HG03442 (cell line): Measurements from ENCODE around the gene NRXN3.

ENCODE experiments used
- ATAC-seq: cut with Tn5 transposase; IDR thresholded peaks from one replicate; pipeline ENCODE4 v1.9.1; 2021; ENCODE audit warnings: mild to moderate bottlenecking, moderate library complexity; ENCODE audit not compliant: unreplicated experiment

The NRXN3 gene

DNA sequence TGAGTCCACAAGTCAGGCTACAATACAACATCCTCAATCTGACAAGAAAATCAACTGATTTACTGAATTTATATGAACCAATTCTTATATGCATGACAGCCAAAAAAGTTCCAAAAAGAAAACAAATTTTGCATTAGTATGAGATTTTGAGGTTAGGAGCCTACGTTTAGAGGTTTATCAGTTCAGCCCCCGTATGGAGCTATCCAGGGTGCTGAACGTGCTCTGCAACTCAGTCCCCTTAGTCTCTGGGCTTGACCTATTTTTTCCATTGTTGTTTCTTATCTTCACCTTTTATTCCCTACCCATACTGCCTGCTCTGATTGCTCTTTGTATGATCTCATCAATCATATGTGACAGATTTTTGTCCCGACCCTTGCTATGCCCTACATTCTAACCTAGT lies 693.0 kb downstream of the NRXN3 start:
- ATAC-seq = no peak

DNA sequence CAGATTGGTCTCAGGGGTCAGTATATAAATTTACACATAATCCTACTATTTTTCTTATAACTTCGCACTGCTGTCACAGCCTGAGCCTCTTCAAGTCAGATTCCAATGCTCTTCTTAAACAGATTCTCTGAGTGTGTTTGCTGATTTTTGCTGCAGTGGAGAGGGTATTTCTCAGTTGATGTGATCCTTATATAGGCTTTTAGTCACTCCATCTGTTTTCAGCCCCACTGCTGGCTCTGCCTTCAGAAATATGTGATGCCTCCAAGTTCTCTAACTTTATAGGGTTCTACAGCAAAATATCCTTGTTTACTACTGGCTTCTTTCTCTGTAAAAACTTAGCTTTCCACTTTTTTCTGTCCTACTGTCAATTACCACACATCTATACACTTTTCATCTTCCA lies 702.7 kb downstream of the NRXN3 start:
- ATAC-seq = no peak

DNA sequence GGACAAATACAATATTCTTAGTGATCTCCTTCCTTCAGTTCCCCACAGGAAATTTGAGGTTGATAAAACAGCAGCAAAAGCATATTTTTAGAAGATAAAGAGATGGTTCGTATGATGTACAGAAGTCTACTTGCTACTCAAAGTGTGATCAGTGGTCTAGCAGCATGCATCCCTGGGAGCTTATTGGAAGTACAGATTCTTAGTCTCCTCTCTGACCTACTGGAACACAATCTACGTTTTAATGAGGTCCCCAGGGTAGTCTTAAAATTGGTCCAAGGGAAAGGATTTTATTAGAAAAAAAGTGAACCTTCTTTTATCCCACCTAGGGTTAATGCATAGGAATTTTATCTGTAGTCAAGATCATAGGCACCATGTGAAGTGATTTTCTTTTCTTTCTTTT lies 703.4 kb downstream of the NRXN3 start:
- no peak for ATAC-seq

DNA sequence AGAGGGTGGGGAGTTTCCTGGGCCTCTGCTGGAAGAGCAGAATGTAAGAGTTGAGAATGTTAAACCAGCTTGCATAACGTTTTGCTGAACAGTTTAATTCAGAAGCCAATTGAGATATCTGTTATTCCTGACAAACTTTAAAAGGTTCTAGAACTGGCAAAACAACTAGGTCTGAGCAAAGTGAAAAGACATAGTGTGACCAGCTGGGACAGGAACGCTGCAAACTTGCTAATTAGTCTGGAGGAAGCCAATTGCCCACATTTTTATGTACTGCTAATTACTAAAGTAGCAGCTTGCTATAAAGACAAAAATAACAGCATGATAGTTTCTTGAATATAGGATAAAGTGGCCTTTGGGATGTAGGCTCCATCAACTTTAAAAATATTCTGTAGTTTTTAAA lies 704.9 kb downstream of the NRXN3 start:
- ATAC-seq = no peak

DNA sequence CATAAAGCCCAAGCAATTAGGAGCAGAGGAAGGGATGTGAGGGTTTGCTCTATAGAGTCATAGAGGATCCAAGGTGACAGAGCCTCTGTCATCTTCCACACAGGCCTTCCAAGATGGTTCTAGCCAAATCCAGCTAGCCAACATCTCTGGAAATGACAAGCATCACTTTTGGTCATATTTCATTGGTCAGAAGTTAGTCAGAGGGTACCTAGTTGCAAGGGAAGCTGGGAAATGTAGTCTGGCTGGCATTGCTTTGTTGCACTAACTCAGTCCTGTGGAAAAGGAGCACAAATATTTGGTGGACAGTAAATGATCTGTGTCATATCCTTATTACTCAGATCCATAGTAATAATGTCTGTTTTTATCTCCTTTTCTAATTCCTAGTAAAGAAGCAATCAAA lies 715.7 kb downstream of the NRXN3 start:
- ATAC-seq = no peak

DNA sequence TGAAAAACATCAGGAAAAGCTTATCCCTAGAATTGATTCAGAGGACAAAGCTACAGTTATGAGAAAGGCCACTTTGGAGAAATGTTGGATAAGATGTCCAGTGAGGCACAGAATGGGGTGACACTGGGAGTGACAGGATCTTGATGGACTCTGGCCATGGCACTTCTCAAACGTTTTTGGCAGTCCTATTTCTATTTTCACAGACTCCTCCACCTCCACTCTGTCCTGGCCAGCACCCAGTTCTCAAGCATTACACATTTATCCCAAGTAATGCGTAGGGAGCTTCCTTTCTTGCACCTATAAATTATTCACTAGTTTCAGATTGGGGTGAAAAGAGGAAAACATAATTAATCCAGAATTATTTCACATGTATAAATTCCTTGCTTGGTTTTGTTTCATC lies 727.3 kb downstream of the NRXN3 start:
- no peak for ATAC-seq

DNA sequence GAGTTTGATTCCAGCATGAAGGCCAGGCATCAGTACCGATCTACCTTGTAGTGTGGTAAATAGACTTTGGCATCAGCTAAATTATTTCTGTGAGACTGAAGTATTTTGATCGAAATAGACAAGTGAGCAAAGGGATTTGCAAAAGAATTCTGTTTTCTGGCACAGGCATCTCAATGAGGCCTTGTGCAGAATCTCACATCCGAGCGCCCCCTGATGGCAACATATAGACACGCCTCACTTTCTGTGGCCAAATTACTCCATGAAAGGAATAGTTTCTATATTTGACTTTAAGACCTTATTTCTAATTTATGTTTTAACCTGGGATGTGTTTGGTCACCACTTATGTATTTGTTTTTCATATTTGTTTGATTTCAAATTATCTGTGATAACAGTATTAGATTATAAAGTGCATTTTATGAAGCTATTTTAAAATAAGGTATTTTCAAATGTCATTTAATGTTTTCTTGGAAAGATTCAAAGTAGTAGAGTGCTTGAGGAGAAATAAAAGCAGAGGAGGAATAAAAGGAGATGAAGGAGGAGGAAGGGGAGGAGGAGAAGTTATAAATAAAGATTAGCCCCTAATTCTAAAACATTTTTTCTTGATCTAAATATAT lies 731.9 kb downstream of the NRXN3 start:
- ATAC-seq = no peak

DNA sequence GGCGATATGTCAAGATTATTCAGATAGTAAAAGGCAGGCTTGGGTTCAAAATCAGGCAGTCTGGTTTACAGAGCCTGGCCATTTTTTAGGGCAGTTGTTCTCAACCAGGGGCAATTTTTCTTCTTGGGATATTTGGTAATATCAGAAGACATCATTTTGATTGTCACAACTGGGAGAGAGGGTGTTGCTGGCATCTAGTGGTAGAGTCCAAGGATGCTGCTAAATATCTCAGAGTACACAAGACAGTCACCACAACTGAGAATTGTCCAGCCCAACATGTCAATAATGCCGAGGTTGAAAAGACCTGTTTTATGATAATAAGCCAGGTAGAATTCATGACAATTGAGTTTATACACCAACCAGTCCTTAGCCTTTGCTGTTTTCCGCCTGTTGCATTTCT lies 733.9 kb downstream of the NRXN3 start:
- no peak for ATAC-seq

DNA sequence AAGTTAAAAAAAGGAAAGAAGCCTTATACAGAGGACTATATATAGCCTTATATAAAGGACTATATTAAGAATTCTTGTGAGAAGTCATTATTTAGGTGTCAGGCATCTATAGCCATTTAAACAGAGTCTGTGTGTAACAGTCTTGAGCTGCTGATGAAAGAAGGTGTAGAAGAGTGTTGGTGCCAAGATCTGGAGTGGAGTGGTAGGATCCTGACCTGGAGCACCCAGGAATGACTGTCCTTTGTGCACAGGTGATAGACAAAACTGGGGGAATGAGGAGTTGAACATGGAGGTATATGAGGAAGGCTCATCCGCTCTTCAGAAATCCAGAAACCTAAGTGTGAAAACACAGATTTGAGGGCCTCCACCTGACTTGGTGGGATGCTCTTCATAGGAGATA lies 747.3 kb downstream of the NRXN3 start:
- no peak for ATAC-seq

DNA sequence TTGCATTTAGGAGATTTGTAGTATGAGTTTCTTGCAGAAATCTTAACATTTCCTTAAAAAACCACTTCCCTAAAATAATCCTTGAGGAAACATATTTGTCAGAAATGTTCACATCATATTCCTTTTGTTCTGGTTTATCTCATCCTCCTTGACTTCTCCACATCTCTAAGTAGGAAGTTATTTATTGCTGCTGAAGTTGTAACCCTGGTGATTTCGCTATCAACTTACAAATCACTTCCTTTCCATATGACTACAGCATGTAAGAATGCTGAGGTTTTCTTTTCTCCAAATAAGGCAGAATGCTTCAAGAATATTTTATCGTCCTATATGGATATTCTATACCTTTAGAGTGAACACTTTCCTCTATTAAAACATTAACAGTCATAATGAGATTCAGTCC lies 751.7 kb downstream of the NRXN3 start:
- ATAC-seq = no peak

DNA sequence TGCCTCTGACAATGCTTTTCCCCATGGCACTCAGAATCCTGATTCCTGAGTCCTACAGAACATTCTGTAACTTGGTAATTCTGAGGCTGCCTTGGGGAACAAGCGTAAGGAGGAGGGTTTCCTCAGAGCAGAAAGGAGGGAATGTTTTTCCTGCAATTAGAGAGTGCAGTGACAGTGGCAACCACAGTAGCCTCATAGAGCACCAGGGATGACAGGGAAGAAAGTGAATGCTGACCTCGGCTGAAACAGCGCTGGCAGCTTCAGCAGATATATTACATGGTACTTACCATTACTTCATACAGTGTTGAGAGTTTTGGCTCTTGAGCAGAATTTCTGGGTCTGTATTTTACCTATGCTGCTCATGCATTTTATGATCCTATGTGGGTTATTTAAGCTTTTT lies 757.1 kb downstream of the NRXN3 start:
- no peak for ATAC-seq

DNA sequence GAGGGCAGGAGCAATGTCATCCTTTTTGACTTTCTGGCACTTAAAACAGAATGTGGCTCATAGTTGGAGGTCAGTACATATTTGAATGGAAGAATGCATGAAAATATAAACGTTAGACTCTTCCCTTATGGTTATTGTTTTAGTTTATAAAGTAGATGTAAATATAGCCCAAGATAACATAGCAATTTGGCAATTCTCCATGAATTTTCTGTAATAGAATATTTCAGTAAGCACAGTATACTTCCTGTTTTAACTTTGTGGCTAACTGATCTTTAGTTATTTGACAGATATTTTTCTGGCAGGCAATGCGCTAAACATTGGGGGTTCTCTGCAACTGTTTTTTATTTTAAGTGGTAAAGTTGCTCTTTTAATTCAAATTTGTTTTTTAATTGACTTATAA lies 763.0 kb downstream of the NRXN3 start:
- no peak for ATAC-seq

DNA sequence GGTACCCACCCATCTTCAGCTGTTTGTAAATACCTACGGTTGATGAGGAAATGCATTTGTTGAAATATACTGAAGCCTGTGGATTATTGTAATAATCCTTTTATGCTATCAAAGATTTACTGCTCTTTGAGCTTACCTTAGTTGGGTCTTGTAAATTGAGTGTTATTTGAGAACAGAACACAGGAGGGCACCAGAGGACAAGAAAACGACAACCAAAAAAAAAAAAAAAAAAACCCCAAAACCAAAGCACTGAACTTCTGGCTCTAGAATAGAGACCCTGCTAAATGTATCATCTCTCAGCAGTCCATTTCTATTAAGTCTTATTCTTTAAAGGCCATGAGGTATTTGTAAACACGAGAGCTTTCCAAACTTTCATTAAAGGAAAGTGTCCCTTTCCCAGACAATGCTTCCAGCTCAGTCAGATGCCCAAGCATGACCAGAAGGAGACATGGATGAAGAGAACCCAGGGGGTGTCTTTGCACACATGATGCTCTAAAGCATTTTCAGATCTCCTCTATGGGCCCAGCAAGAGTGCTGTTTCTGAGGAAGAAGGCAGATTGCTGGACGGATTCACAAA lies 763.9 kb downstream of the NRXN3 start:
- no peak for ATAC-seq

DNA sequence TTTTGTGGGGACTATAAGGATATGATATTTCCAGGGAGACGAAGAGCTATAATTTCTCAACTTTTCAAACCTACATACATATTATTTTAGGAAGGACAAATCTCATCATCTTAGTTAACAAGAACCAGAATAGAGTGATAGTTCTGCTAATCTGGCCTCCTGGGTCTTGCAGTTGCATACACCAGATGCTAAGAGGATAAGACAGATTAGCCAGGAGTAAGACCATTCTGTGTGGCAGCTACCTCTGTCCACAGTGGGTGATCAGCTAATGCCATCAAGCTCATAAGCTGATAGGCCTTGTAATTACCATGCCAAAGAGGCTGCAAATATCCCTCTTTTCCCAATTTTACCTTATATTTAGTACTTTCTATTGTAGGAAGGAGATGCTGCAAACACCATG lies 776.8 kb downstream of the NRXN3 start:
- no peak for ATAC-seq

DNA sequence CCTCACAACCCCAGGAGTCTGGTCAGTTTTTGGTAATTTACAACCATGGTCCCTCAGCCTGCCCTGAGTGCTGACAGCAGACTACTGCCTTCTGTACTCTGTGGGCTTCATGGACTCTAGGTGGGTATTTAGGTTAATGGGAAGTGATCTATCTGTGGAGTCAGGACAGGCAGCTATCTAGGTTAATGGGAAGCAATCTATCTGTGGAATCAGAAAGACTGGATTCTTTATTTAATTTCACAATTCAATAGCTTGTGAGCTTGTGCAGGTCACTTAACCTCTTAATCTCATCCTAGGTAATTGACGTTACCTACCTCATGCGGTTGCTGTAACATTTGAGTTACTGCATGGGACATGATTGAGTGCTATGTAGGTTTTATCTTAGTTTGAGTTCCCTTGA lies 777.5 kb downstream of the NRXN3 start:
- ATAC-seq = no peak

DNA sequence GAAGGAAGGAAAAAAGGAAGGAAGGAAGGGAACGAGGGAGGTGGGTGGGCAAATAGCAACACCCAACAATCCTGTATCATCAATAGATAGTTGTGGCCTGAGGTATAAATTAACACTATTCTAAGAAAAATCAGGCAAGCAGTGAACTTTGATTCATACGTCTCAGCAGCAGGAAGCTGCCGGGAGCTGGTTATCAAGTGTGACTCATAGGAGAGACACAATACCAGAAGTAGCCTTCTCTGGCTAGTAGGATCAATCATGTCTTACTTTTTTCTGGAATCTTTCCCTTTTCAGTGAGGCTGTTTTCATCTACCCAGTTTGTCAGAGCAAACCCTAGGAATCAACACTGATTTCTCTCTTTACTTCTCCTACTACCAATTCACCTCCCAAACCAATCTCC lies 780.5 kb downstream of the NRXN3 start:
- no peak for ATAC-seq

DNA sequence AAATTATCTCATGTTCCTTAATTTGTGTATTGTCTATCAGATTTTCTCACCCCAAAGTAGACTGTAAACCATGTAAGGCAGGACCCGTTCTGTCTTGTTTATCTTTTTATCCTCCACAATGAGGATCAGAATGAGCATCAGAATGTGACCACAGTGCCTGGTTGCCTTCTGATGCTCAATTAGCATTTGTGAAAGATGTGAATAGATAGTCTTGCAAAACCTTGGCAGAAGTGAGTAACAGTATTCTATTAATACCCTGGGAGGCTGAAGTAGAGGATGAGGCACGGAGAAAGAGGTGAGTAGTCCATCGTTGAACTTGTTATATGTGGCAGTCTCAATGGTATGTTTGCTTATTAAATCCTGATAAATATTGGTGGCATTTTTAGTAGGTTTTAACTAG lies 781.4 kb downstream of the NRXN3 start:
- no peak for ATAC-seq

DNA sequence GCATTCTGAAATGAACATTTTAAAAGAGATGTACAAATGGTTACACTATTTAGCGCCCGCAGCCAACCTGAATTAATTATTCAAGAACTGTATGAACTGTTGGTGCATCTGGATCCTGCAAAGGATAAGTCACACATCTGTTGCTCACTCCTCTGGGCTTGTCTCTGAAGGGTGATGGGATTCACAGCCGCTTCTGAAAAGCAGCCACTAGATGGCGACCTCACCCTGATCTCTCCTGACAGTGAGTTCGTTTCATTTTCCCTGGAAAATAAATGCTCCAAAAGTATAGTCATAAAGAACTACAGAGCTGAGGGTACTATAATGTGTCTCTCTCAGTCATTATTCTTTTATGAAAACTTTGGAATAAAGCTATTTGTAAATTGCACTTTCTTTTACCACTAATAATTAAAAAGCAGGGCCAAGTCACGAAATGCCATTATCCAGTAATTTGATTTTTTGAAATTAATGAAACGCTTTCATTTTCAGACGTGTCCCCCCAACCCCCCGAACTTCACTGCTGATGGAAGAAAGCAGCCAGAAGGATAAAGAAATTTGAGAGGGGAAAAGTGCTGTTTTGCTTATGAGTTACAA lies 789.6 kb downstream of the NRXN3 start:
- peak; percentile 82 for ATAC-seq

DNA sequence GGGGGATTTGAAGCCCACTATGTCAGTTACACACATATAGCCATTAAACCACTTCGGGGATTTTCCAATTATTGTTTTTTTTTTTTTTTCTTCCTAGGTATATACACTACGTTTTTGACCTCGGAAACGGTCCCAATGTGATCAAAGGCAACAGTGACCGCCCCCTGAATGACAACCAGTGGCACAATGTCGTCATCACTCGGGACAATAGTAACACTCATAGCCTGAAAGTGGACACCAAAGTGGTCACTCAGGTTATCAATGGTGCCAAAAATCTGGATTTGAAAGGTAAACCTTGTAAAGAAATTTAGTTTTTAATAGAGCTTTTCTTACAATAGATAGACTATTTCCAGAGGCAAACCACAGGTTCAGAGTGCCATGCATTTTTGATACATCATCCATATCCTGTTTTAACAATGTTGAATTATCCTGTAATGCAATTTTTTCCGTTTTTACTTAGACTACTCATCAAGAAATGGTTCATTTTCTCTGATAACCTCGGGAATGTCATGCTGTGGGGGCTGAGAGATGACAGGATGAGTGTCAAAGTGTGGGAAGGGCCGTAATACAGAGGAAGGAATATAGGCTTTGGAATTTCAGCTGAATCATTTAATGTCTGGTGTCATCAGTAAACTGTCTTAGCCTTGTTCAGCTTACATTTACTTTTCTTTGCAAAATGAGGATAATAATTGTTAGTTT lies 797.1 kb downstream of the NRXN3 start:
- no peak for ATAC-seq

DNA sequence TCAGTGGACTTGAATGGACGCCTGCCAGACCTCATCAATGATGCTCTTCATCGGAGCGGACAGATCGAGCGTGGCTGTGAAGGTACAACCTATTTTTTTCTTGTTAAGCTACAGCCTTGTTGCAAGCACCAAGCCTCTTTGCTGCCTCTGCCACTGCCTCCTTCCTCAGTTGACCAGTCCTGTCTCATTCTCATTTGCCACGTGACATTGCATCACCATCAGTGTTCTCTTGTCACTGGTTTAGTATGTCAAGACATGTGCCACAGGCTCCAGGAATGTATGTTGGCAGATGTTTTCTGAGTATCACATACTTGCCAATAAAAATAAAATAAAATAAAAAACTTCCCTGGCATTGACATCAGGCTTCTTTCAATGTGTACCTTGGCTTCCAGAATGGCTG lies 798.1 kb downstream of the NRXN3 start:
- ATAC-seq = no peak

DNA sequence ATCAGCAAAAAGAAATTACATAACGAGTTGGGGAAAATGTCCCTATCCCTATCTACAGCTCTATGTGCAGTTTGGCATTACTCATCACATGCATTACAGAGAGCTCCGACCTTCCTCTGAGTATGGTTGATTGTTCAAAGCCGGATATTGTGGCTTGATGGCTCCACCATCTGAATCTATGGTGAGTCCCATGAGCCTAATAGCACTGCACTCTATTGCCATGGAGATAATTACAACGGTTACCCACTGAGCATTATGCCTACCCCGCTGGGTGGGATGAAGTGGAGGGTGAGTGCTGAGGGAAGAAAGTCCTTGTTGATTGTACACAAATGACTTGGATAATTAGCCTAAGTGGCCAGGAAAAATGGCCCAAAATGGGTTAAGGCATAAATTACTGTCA lies 800.5 kb downstream of the NRXN3 start:
- ATAC-seq = no peak

DNA sequence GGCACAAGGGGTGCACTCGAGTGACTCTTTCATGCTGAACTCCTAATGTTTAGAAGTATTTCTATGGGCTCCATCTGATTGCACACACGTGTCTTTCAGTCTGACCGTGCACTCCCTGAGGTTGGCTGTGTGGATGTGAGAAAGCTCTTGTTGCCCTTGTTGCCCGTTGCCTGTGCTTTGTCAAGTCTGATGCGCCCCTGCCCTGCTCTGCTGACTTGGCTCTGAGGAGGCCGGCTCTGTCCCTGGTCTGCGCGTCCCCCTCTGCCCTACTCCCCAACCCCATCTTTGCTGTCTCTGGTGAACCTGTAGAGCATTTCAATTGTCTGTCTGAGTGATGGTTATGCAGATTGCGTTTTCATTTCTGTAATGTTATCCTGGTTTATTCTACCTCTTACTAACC lies 802.3 kb downstream of the NRXN3 start:
- ATAC-seq = no peak
